ENCODE measurements around the gene C12orf42. TPM values are rescaled to one million over a fixed set of nuclear protein-coding genes. Genes with fewer than 3 reads are reported as not detected.

C12orf42 gene
- total RNA-seq, 1 experiment from 2014 or later: not detected

DNA sequence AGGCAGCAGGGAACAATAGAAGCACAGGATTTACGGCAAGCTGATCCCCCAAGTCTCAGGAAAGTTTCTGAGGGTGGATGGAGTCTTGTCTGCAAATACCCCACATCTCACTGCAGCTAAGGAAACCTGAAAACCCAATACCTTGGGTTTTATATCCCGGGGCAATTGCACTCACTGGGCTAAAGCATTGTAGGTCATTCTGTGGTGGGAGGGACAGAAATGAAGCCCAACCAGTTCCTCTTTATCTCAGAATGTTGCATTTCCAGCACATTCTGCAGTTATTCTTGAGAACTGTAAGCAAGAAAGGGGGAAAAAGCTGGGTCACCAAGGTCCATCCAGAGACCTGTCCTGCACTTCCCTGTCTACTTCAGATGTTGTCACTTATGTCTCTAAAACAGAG, 39.8 kb downstream of the C12orf42 start:
- ATAC-seq (no peak), DNase-seq (ENCODE audit: low read depth, low spot score) (no peak)
- H3K9ac ChIP-seq (ENCODE audit: low read length): no peak overlapping the region
- no peak overlapping the region for H3K4me3 ChIP-seq (replicated peaks in 1 of 2; ENCODE audit: low read depth in 1 of 2, low read length in 2 of 2)
- H4K20me1 ChIP-seq (ENCODE audit: insufficient read depth): no peaks in the 10 kb centered on the region
- ChIA-PET CTCF (no interaction called here), RAD21 (ENCODE audit: low non-redundant PET in 1 of 2, low total read pairs in 2 of 2, uncharacterized antibody in 2 of 2, unreplicated experiment in 2 of 2) (no interaction called here), POLR2A (no interaction called here)
- H3K4me1 ChIP-seq (ENCODE audit: control insufficient read depth in 1 of 2, insufficient read depth in 2 of 2, low read length in 2 of 2): no peaks in the 10 kb centered on the region
- no peaks in the 10 kb centered on the region for H3K9me2 ChIP-seq (ENCODE audit: insufficient read depth)
- H3K9me3 ChIP-seq (ENCODE audit: control insufficient read depth in 1 of 2, insufficient read depth in 1 of 2, low read depth in 1 of 2, low read length in 2 of 2): no peaks in the 10 kb centered on the region
- H3K27ac ChIP-seq (ENCODE audit: low read depth, low read length): no peak overlapping the region
- H3K79me2 ChIP-seq (ENCODE audit: insufficient read depth, low read length): no peaks in the 10 kb centered on the region
- H2AFZ ChIP-seq (ENCODE audit: low read depth, low read length, poor library complexity, severe bottlenecking): no peak overlapping the region
- TF ChIP-seq SP1 (IDR thresholded peaks at IDR 0.05; ENCODE audit: low read depth): no peak
- TF ChIP-seq ELF1 (IDR thresholded peaks at IDR 0.05; ENCODE audit: borderline replicate concordance, low read depth): no peak
- TF ChIP-seq ZBTB33 (IDR thresholded peaks at IDR 0.05; ENCODE audit: extremely low read depth, insufficient replicate concordance, low read length): no peak
- TF ChIP-seq FOSL1 (IDR thresholded peaks at IDR 0.05; ENCODE audit: low read depth): no peak
- TF ChIP-seq, protein P1, sequence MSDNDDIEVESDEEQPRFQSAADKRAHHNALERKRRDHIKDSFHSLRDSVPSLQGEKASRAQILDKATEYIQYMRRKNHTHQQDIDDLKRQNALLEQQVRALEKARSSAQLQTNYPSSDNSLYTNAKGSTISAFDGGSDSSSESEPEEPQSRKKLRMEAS (IDR thresholded peaks at IDR 0.05): no peak
- TF ChIP-seq ATF3 (IDR thresholded peaks at IDR 0.05): no peak
- TF ChIP-seq EZH2 (IDR thresholded peaks at IDR 0.05): no peak
- no peak for TF ChIP-seq ZFX (IDR thresholded peaks at IDR 0.05)
- no peak for TF ChIP-seq CEBPB (IDR thresholded peaks at IDR 0.05; ENCODE audit: low read depth)
- no peak for TF ChIP-seq CBX3 (IDR thresholded peaks at IDR 0.05; ENCODE audit: low read depth)
- TF ChIP-seq YY1 (IDR thresholded peaks at IDR 0.05; ENCODE audit: extremely low read depth, insufficient replicate concordance, low read depth, low read length): no peak
- H3K4me2 ChIP-seq (ENCODE audit: low read length): no peak overlapping the region
- BruUV-seq (replicated peaks): no TSS peak
- intact Hi-C loops (cut with micrococcal nuclease): no loop called here
- peaks cover 46% of the 10 kb centered on the region for H3K27me3 ChIP-seq (ENCODE audit: insufficient read depth, low read length)
- no peaks in the 10 kb centered on the region for H3K36me3 ChIP-seq (ENCODE audit: control insufficient read depth in 1 of 2, insufficient read depth in 2 of 2, low read length in 2 of 2)

Data from HCT116 (cell line).